OCI-LY3 (cell line): ENCODE measurements around the gene FSIP1.

ENCODE experiments used
- EZH2phosphoT487 ChIP-seq: fragments of 200-600 bp; shearing (Covaris generic); IDR thresholded peaks from 2 replicates; pipeline ENCODE4 v1.6.1; 2018; ENCODE audit warnings: antibody characterized with exemption, mixed run types, low read depth
- TF ChIP-seq, protein P1 (sequence below): fragments of 200-600, 300-600 bp; sonication (generic); IDR thresholded peaks from 2 replicates; pipeline ENCODE4 v1.5.1; 2014; ENCODE audit warnings: antibody characterized with exemption, low read length, low read depth

DNA sequence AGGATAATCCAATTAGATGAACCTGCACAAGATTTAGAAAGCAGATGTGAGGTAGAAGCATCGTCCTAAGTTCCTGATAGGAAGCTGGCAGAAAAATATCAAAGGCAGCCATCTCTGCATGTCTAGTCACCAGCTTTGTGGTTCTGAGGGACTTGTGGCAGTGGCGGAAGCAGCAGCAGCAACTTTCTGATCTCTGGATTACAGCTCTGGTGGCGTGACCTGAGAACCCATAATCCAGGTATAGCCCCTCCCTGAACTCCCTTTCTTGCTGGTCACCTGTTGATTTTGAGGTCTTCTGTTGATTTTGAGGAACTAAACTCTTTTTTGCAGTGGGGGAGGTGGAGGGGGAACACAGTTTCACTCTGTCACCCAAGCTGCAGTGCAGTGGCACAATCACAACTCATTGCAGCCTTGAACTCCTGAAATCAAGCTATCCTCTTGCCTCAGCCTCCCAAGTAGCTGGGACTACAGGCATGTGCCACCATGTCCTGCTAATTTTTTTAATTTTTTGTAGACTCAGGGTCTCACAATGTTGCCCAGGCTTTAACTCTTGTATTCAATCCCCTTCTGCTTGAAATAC lies 7.9 kb downstream of the FSIP1 start:
- TF ChIP-seq, protein P1, sequence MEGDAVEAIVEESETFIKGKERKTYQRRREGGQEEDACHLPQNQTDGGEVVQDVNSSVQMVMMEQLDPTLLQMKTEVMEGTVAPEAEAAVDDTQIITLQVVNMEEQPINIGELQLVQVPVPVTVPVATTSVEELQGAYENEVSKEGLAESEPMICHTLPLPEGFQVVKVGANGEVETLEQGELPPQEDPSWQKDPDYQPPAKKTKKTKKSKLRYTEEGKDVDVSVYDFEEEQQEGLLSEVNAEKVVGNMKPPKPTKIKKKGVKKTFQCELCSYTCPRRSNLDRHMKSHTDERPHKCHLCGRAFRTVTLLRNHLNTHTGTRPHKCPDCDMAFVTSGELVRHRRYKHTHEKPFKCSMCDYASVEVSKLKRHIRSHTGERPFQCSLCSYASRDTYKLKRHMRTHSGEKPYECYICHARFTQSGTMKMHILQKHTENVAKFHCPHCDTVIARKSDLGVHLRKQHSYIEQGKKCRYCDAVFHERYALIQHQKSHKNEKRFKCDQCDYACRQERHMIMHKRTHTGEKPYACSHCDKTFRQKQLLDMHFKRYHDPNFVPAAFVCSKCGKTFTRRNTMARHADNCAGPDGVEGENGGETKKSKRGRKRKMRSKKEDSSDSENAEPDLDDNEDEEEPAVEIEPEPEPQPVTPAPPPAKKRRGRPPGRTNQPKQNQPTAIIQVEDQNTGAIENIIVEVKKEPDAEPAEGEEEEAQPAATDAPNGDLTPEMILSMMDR: no peak
- no peak for TF ChIP-seq EZH2phosphoT487
